SH-SY5Y (cell line): ENCODE data around the gene MID2.

Experiments
- GATA2 ChIP-seq: IDR thresholded peaks from 2 replicates; pipeline ENCODE4 v1.6.1; 2011; ENCODE audit warnings: mild to moderate bottlenecking, low read depth, low read length
- GATA3 ChIP-seq: IDR thresholded peaks from 2 replicates; pipeline ENCODE4 v1.6.1; 2011; ENCODE audit warnings: low read depth, mild to moderate bottlenecking, low read length, moderate library complexity

- no peak for TF ChIP-seq GATA2
- TF ChIP-seq GATA3, result no peak
Observed at GRCh38 chrX:107845625-107846024, 20.0 kb downstream of the MID2 start.
